Measurements from ENCODE around the gene NANOS2. TPM values are rescaled to one million over a fixed set of nuclear protein-coding genes. Genes with fewer than 3 reads are reported as not detected.
A peak's percentile ranks its signal among the peaks of the same experiment; 100 is the strongest.

Gene NANOS2
- total and polyA plus RNA-seq, 9 of the 15 experiments (the other 6 are each of a cell fraction or from before 2014, with no cell fraction given), result not detected

DNA sequence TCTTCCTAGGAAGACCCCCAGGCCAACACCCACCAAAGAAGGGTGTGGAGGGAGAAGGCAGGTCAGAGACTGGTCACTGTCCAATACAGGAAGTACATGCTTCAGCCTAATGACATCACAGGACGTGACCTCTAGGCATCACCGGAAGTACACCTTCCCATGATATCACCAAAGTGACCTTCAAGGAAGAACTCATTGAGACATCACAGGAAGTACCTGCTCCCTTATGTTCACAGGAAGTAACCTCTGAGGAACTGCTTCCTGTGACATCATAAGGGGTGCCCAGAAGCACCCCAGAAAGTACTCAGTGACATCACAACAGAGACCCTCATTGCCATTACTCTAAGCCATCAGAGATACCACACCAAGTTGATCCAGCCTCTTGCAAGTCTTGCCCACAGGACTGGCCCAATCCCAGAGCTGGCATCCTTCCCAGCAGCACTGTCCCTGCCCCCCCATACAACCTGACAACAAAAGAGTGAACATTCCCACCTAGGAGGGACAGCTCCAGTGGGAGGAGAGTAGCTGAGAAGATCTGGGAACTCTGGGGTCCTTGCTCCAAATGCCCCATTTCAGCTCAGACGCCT is 24.2 kb upstream of the NANOS2 start (continued):
- TF ChIP-seq NCOA1 (IDR thresholded peaks at IDR 0.05; ENCODE audit: low read depth) (peak; percentile 73; the same call in 1 of the 2 replicates), ATF1 (CRISPR knock-in tag; IDR thresholded peaks at IDR 0.05) (no peak), ATF1 (tag; IDR thresholded peaks at IDR 0.05) (peak; percentile 87), NONO (IDR thresholded peaks at IDR 0.05; ENCODE audit: low read depth in 2 of 2, low read length in 1 of 2) (no peak), MTA2 (IDR thresholded peaks at IDR 0.05; ENCODE audit: low read depth) (no peak), RAD51 (IDR thresholded peaks at IDR 0.05; ENCODE audit: borderline replicate concordance, low read depth) (no peak), FOSL1 (tag; conservative IDR thresholded peaks at IDR 0.05) (no peak), BRD4 (IDR thresholded peaks at IDR 0.05) (no peak), IFI16 (CRISPR knock-in tag; IDR thresholded peaks at IDR 0.05) (no peak), RCOR1 (IDR thresholded peaks at IDR 0.05; ENCODE audit: borderline replicate concordance in 1 of 2, low read depth in 2 of 2, low read length in 2 of 2) (no peak), PYGO2 (tag; IDR thresholded peaks at IDR 0.05) (no peak), MBD2 (IDR thresholded peaks at IDR 0.05; ENCODE audit: borderline replicate concordance, low read depth) (no peak), ZNF668 (CRISPR knock-in tag; IDR thresholded peaks at IDR 0.05) (no peak), E2F3 (CRISPR knock-in tag; IDR thresholded peaks at IDR 0.05) (no peak)
- TF ChIP-seq, protein P1, sequence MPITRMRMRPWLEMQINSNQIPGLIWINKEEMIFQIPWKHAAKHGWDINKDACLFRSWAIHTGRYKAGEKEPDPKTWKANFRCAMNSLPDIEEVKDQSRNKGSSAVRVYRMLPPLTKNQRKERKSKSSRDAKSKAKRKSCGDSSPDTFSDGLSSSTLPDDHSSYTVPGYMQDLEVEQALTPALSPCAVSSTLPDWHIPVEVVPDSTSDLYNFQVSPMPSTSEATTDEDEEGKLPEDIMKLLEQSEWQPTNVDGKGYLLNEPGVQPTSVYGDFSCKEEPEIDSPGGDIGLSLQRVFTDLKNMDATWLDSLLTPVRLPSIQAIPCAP (CRISPR knock-in tag; IDR thresholded peaks at IDR 0.05; ENCODE audit: borderline replicate concordance), result no peak

Measured in K562 (cell line).